HUES48 (cell line): ENCODE results near the gene PCDHAC2.

Experiments used
- H3K27ac ChIP-seq: one replicate; pipeline ENCODE4 v1.7.0; 2013; ENCODE audit warnings: low read depth, low read length, inconsistent platforms
- H3K27me3 ChIP-seq: 2 replicates; pipeline ENCODE4 v1.6.1; 2013; ENCODE audit warnings: mild to moderate bottlenecking, low read length; ENCODE audit not compliant: control insufficient read depth, insufficient read depth
- H3K36me3 ChIP-seq: 2 replicates; pipeline ENCODE4 v1.6.1; 2013; ENCODE audit warnings: low read length; ENCODE audit not compliant: control insufficient read depth, insufficient read depth
- H3K4me1 ChIP-seq: 2 replicates; pipeline ENCODE4 v1.6.1; 2013; ENCODE audit warnings: mild to moderate bottlenecking, low read length; ENCODE audit not compliant: control insufficient read depth, insufficient read depth
- H3K4me3 ChIP-seq: 2 replicates; pipeline ENCODE4 v1.5.1; 2013; ENCODE audit warnings: mild to moderate bottlenecking, low read depth, low read length
- H3K9ac ChIP-seq: 2 replicates; pipeline ENCODE4 v1.6.1; 2013; ENCODE audit warnings: mild to moderate bottlenecking, low read depth, low read length, moderate library complexity
- H3K9me3 ChIP-seq: 2 replicates; pipeline ENCODE4 v1.6.1; 2013; ENCODE audit warnings: low read length; ENCODE audit not compliant: control insufficient read depth, insufficient read depth

Gene PCDHAC2, protein sequence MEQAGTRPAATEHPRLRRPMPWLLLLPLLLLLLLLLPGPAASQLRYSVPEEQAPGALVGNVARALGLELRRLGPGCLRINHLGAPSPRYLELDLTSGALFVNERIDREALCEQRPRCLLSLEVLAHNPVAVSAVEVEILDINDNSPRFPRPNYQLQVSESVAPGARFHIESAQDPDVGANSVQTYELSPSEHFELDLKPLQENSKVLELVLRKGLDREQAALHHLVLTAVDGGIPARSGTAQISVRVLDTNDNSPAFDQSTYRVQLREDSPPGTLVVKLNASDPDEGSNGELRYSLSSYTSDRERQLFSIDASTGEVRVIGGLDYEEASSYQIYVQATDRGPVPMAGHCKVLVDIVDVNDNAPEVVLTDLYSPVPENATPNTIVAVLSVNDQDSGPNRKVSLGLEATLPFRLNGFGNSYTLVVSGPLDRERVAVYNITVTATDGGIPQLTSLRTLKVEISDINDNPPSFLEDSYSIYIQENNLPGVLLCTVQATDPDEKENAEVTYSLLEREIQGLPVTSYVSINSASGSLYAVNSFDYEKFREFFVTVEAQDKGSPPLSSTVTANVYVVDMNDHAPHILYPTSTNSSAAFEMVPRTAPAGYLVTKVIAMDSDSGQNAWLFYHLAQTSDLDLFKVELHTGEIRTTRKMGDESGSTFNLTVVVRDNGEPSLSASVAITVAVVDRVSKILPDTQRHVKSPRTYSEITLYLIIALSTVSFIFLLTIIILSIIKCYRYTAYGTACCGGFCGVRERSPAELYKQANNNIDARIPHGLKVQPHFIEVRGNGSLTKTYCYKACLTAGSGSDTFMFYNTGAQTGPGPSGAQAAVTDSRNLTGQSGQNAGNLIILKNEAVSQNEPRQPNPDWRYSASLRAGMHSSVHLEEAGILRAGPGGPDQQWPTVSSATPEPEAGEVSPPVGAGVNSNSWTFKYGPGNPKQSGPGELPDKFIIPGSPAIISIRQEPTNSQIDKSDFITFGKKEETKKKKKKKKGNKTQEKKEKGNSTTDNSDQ

DNA sequence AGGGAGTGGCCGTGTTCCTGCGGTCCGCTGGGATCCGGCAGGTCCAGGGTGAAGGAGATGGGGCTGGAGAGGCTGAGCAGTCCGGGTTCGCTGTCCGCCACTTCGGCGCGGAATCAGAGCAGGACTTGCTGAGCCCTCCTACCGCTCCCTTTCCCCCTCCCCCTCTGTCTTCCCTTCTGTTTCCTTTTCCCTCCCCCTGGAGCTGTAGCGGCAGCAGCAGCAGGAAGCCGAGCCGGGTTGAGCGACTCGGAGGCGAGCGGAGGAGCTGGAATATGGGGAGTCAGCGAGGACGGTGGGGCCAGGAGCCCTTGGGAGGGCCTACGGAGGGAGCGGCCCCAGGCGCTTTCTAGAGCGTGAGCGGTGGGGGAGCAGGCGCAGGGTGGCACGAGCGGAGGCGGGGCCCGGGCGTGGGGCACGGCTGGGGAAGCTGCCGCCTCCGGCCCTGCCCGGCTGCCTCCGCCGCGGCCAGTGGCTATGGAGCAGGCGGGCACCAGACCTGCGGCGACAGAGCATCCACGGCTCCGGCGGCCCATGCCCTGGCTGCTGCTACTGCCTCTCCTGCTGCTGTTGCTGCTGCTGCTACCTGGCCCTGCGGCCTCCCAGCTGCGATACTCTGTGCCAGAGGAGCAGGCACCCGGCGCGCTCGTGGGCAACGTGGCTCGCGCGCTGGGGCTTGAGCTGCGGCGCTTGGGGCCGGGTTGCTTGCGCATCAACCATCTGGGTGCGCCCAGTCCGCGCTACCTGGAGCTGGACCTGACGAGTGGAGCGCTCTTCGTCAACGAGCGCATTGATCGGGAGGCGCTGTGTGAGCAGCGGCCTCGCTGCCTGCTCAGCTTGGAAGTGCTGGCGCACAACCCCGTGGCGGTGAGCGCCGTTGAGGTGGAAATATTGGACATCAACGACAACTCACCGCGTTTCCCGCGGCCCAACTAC is at the start of gene PCDHAC2:
Gene PCDHAC2 (plus strand): TSS at position 184 of the 933 bp plus-strand sequence. CDS start 291 bp downstream, at position 475.
- H3K9ac ChIP-seq, result peak within 1 kb of the TSS; percentile 46
- H3K27ac ChIP-seq, result peak within 1 kb of the TSS; percentile 44
- peaks cover 42% of the 10 kb centered on the region for H3K27me3 ChIP-seq
- H3K9me3 ChIP-seq, result no peaks in the 10 kb centered on the region
- peaks cover 21% of the 10 kb centered on the region for H3K4me1 ChIP-seq
- peak within 1 kb of the TSS; percentile 95 for H3K4me3 ChIP-seq
- H3K36me3 ChIP-seq, result no peaks in the 10 kb centered on the region

DNA sequence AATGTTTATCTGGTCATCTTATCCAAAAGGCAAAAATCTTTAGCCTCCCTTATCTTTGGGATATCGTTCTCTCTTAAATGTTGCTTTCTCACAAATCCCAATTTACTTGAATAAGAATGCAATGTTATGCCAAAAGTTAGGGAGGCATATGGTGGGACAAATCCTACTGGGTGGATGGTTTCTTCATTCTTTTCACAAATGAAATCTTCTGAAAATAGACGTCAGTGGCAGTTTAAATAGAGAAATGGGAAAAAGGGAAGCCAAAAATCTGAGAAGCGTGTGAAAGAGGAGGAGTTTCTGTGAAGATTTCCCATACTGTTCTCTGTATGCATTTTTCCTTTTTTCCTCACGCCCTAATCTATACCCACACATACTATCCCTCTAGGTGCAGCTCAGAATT is 42.7 kb upstream of the PCDHAC2 start:
- H3K36me3 ChIP-seq, result no peaks in the 10 kb centered on the region
- H3K4me1 ChIP-seq, result peaks cover 12% of the 10 kb centered on the region
- H3K9ac ChIP-seq, result no peak overlapping the region
- H3K4me3 ChIP-seq, result no peak overlapping the region
- no peaks in the 10 kb centered on the region for H3K9me3 ChIP-seq
- H3K27me3 ChIP-seq, result peaks cover 35% of the 10 kb centered on the region
- H3K27ac ChIP-seq, result no peak overlapping the region

DNA sequence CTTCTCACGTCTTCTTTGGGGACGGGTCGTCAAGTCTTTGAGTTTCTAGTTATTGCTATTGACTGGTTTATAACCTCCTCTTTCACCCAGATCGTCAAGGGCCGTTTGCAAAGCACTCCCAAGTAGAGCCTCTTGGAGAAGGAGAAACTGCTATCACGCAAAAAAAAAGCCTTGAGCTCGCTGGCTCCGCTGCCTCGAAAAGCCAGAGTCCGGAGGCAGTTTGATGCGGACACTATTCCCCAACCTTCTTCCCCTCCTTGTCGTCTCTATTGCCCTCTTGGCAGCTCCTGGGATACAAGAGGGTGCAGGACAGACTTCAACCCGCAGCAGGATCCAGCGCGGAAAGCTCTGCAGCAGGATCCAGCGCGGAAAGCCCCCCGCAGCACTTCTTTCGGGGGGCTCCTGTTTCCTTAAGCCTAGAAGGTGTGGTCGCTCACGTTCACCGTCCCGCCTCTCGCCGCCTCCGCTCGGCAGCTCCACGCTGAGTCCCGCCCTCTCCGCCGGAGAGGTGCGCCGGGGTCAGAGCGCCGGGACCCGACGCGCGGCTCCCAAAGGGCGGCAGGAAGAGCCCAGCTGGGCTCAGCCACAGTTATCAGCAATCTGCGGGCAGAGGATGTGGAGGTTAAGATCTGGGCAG is 40.4 kb upstream of the PCDHAC2 start, which contains the start of gene PCDHAC1:
Gene PCDHAC1 (plus strand): TSS at position 494 of the 637 bp plus-strand sequence. CDS start 594 bp downstream, outside the sequence.
- Histone ChIP-seq H3K9ac (peak within 1 kb of the TSS; percentile 39; the same call in 1 of the 2 replicates), H3K27me3 (peaks cover 42% of the 10 kb centered on the region), H3K4me1 (peaks cover 12% of the 10 kb centered on the region), H3K4me3 (peak within 1 kb of the TSS; percentile 69), H3K27ac (peak within 1 kb of the TSS; percentile 82), H3K36me3 (no peaks in the 10 kb centered on the region), H3K9me3 (no peaks in the 10 kb centered on the region)

DNA sequence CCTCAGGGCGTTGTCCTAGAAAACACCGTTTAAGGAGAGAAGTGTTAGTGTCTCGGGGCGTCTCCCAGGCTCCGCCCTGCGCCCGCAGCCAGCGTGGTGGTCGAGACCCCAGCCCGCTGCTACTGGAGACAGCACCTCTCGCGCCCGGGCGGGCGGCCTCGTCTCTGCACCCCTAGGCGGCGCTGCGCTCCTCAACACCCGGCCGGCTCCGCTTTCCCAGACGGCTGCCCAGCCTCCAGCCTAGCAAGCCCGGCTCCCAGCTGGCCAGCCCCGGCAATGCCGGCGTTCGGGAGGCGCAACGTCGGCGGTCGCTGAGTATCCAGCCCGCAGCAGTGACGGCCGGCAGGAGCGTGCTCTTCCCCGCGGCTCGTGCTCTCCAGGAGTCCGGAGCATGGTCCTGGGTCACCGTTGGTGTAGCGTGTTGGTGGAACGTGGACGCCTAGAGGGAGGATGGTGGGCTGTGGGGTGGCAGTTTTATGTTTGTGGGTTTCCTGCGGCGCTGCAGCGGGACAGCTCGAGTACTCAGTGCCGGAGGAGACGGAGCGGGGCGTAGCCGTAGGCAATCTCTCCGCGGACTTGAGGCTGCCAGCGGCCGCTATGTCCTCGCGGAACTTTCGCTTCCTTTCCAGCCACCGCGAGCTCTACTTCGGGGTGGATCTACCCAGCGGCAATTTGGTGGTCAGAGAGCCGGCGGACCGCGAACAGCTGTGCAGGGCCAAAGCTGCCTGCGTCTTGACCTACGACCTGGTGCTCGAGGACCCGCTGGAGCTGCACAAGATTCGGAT is 39.6 kb upstream of the PCDHAC2 start:
- H3K27ac ChIP-seq, result peak overlapping the region; percentile 82
- H3K36me3 ChIP-seq, result no peaks in the 10 kb centered on the region
- peak overlapping the region; percentile 39; the same call in 1 of the 2 replicates for H3K9ac ChIP-seq
- H3K4me1 ChIP-seq, result peaks cover 12% of the 10 kb centered on the region
- no peaks in the 10 kb centered on the region for H3K9me3 ChIP-seq
- H3K4me3 ChIP-seq, result peak overlapping the region; percentile 69
- peaks cover 42% of the 10 kb centered on the region for H3K27me3 ChIP-seq

DNA sequence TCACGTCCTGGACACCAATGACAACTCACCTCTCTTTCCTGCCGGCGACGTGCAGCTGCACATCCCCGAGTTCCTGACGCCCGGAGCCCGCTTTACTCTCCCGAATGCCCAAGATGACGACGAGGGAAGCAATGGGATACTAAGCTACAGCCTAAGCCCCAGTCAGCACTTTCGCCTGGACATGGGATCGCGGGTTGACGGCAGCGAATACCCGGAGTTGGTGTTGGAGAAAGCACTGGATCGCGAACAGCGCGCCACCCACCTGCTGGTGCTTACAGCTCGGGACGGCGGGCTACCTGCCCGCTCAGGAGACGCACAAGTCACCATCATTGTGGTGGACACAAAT is 39.1 kb upstream of the PCDHAC2 start:
- H3K4me3 ChIP-seq, result peak overlapping the region; percentile 69
- H3K4me1 ChIP-seq, result peaks cover 12% of the 10 kb centered on the region
- no peaks in the 10 kb centered on the region for H3K36me3 ChIP-seq
- H3K9me3 ChIP-seq, result no peaks in the 10 kb centered on the region
- no peak overlapping the region; the same call in 1 of the 2 replicates for H3K9ac ChIP-seq
- no peak overlapping the region for H3K27ac ChIP-seq
- peaks cover 42% of the 10 kb centered on the region for H3K27me3 ChIP-seq

DNA sequence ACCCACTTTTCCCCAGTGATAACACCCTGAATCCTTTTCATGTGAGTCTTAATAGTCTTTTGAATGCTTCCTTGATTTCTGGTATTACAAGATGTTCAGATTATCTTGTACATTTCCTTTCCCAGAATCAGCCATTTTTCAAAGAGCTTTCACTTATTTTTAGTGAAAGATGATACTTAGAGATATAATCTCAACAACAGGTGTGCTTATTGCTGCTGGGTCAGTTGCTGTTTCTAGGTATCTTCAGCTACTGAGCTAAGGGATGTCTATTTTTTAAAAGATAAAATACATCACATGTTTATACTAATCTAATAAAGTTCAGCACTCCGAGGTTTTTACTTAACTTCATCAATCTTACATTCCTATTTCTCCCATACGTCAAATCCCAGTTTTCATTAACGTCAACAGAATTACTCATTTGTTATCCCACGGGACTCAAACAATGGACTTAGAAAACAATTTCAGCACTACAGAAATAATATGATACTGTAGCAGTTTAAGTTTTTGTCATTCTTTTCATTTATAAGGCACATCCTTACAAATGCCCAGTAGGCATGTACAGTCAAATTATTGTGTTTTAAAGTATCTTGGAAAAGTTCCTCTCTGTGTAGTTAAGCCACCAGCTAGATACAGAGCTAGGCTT is 31.2 kb upstream of the PCDHAC2 start:
- no peak overlapping the region for H3K9ac ChIP-seq
- H3K27me3 ChIP-seq, result no peaks in the 10 kb centered on the region
- no peaks in the 10 kb centered on the region for H3K36me3 ChIP-seq
- H3K4me1 ChIP-seq, result no peaks in the 10 kb centered on the region
- H3K27ac ChIP-seq, result no peak overlapping the region
- no peaks in the 10 kb centered on the region for H3K9me3 ChIP-seq
- no peak overlapping the region for H3K4me3 ChIP-seq

DNA sequence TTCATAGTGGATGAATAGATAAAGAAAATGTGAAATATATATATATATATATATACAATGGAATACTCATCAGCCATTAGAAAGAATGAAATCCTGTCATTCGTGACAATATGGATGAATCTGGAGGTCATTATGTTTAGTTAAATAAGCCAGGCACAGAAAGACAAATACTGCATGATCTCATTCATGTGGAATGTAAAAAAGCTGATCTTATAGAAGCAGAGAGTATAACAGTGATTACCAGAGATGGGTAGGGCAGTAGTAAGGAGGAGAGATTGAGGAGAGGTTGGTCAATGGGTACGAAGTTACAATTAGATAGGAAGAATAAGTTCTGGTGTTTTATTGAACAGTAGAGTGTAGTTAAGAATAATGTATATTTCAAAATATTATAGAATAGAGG is 19.7 kb upstream of the PCDHAC2 start:
- Histone ChIP-seq H3K9me3 (no peaks in the 10 kb centered on the region), H3K27me3 (no peaks in the 10 kb centered on the region), H3K27ac (no peak overlapping the region), H3K9ac (no peak overlapping the region), H3K4me1 (no peaks in the 10 kb centered on the region), H3K36me3 (no peaks in the 10 kb centered on the region), H3K4me3 (no peak overlapping the region)

DNA sequence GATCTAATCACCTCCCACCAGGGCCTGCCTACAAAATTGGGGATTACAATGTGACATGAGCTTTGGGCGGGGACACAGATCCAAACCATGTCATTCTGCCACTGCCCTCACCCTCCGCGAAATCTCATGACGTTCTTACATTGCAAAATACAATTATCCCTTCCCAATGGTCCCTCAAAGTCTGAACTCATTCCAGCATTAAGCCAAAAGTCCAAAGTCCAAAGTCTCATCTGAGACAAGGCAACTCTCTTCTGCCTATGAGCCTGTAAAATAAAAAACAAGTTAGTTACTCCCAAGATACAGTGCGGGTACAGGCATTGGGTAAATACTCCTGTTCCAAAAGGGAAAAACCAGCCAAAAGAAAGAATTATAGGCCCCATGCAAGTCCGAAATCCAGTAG is 14.6 kb upstream of the PCDHAC2 start:
- Histone ChIP-seq H3K4me1 (no peaks in the 10 kb centered on the region), H3K9ac (no peak overlapping the region), H3K27me3 (no peaks in the 10 kb centered on the region), H3K4me3 (no peak overlapping the region), H3K36me3 (no peaks in the 10 kb centered on the region), H3K27ac (no peak overlapping the region), H3K9me3 (no peaks in the 10 kb centered on the region)

DNA sequence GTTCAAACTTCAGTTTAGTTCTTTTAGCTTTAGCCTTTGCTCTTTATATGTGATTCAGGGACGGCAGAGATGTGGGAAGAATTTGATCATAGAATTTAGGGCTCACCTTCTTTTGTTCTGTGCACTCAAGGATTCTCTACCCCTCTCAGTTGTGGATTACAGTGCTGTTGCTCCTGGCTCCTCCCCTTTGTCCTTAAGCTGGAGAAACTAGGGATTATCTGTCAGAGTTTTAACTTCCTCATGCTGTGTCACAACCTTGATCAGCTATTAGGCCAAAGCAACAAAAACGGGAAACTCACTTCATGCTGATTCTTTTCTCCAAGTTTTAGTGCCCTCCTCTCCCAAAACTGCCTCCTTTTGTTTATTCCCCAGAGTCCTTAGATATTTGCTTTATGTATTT is 13.0 kb upstream of the PCDHAC2 start:
- no peaks in the 10 kb centered on the region for H3K36me3 ChIP-seq
- H3K9ac ChIP-seq, result no peak overlapping the region
- H3K27ac ChIP-seq, result no peak overlapping the region
- no peaks in the 10 kb centered on the region for H3K9me3 ChIP-seq
- H3K4me1 ChIP-seq, result no peaks in the 10 kb centered on the region
- H3K27me3 ChIP-seq, result no peaks in the 10 kb centered on the region
- no peak overlapping the region for H3K4me3 ChIP-seq
